CD14-positive monocyte (primary cell): ENCODE measurements around the gene JSRP1. TPM values are rescaled to one million over a fixed set of nuclear protein-coding genes. Genes with fewer than 3 reads are reported as not detected.
A peak's percentile ranks its signal among the peaks of the same experiment; 100 is the strongest.

ENCODE experiments used
- DNase-seq, 3 donors: peaks; one replicate each; pipeline ENCODE4 v3.0.0-alpha.2; 2011 to 2022
- H2AFZ ChIP-seq: 2 replicates; pipeline ENCODE4 v1.6.0; 2012; ENCODE audit warnings: mild to moderate bottlenecking, low read depth, low read length, inconsistent platforms; ENCODE audit not compliant: insufficient read depth, poor library complexity, severe bottlenecking
- H3K27ac ChIP-seq, 2 donors: 1 replicate in 1 of 2; 2 replicates in 1 of 2; pipeline ENCODE4 v1.5.1; 2012 to 2013; ENCODE audit warnings: low read length in 2 of 2, control low read depth in 1 of 2, inconsistent platforms in 1 of 2, low read depth in 1 of 2, mild to moderate bottlenecking in 1 of 2
- H3K27me3 ChIP-seq, 2 donors: one replicate each; pipeline versions ENCODE4 v1.6.0 to v1.6.1; 2011 to 2013; ENCODE audit warnings: low read length in 2 of 2; ENCODE audit not compliant: control insufficient read depth in 2 of 2, insufficient read depth in 2 of 2
- H3K36me3 ChIP-seq, 2 donors: replicated peaks in 1 of 2; 1 replicate in 1 of 2; 2 replicates in 1 of 2; pipeline versions ENCODE4 v1.5.1 to v1.6.1; 2012 to 2013; ENCODE audit warnings: low read length in 2 of 2, control low read depth in 1 of 2, inconsistent platforms in 1 of 2, mild to moderate bottlenecking in 1 of 2; ENCODE audit not compliant: insufficient read depth in 2 of 2, control insufficient read depth in 1 of 2
- H3K4me1 ChIP-seq, 2 donors: 1 replicate in 1 of 2; 2 replicates in 1 of 2; pipeline versions ENCODE4 v1.5.1 to v1.6.1; 2012 to 2013; ENCODE audit warnings: low read length in 2 of 2, control low read depth in 1 of 2, inconsistent platforms in 1 of 2, mild to moderate bottlenecking in 1 of 2, moderate library complexity in 1 of 2; ENCODE audit not compliant: insufficient read depth in 2 of 2, control insufficient read depth in 1 of 2
- H3K4me2 ChIP-seq: replicated peaks from 2 replicates; pipeline ENCODE3; 2012; ENCODE audit warnings: low read length, moderate library complexity, mild to moderate bottlenecking; ENCODE audit not compliant: poor library complexity, severe bottlenecking; ENCODE audit errors: extremely low read depth
- H3K4me3 ChIP-seq, 3 experiments: fragments of 200-600 bp in 1 of 3; sonication (generic) in 1 of 3; replicated peaks in 1 of 3; 1 replicate in 2 of 3; 2 replicates in 1 of 3; pipeline ENCODE4 v1.5.1; 2011 to 2013; ENCODE audit warnings: low read length in 3 of 3, mild to moderate bottlenecking in 3 of 3, control low read depth in 2 of 3, low read depth in 2 of 3, inconsistent platforms in 1 of 3, moderate library complexity in 1 of 3
- H3K79me2 ChIP-seq: 2 replicates; pipeline ENCODE4 v1.6.0; 2012; ENCODE audit warnings: mild to moderate bottlenecking, control low read depth, inconsistent platforms, low read length, moderate library complexity; ENCODE audit not compliant: insufficient read depth
- H3K9ac ChIP-seq: 2 replicates; pipeline ENCODE4 v1.6.0; 2017; ENCODE audit warnings: low read length, mild to moderate bottlenecking; ENCODE audit not compliant: insufficient read depth, poor library complexity, severe bottlenecking
- H3K9me3 ChIP-seq, 2 donors: replicated peaks in 1 of 2; 1 replicate in 1 of 2; 2 replicates in 1 of 2; pipeline versions ENCODE4 v1.5.1 to v1.6.1; 2012 to 2013; ENCODE audit warnings: low read length in 2 of 2, control low read depth in 1 of 2; ENCODE audit not compliant: control insufficient read depth in 1 of 2, insufficient read depth in 1 of 2
- H4K20me1 ChIP-seq: 2 replicates; pipeline ENCODE4 v1.6.0; 2012; ENCODE audit warnings: mild to moderate bottlenecking, low read length, control low read depth, moderate library complexity; ENCODE audit not compliant: insufficient read depth
- H3K27ac Mint-ChIP-seq, 7 donors: one replicate each; pipeline ENCODE4 v1.8.0; 2020; ENCODE audit warnings: mild to moderate bottlenecking in 7 of 7, mixed read lengths in 7 of 7, moderate library complexity in 6 of 7, inconsistent platforms in 2 of 7
- H3K27me3 Mint-ChIP-seq, 3 donors: one replicate each; pipeline ENCODE4 v1.8.0; 2021 to 2022; ENCODE audit warnings: low read depth in 3 of 3, mild to moderate bottlenecking in 3 of 3, mixed read lengths in 3 of 3, moderate library complexity in 3 of 3, inconsistent platforms in 1 of 3
- H3K36me3 Mint-ChIP-seq, 2 donors: one replicate each; pipeline ENCODE4 v1.8.0; 2020; ENCODE audit warnings: mixed read lengths in 2 of 2, inconsistent platforms in 1 of 2, mild to moderate bottlenecking in 1 of 2
- H3K4me1 Mint-ChIP-seq: one replicate; pipeline ENCODE4 v1.8.0; 2020; ENCODE audit warnings: mild to moderate bottlenecking, mixed read lengths
- H3K4me3 Mint-ChIP-seq, 2 donors: one replicate each; pipeline ENCODE4 v1.8.0; 2020; ENCODE audit warnings: mild to moderate bottlenecking in 2 of 2, mixed read lengths in 2 of 2, moderate library complexity in 1 of 2
- H3K9me3 Mint-ChIP-seq, 7 donors: one replicate each; pipeline ENCODE4 v1.8.0; 2020 to 2022; ENCODE audit warnings: mixed read lengths in 7 of 7, mild to moderate bottlenecking in 6 of 7, moderate library complexity in 6 of 7, inconsistent platforms in 2 of 7
- WGBS: methylation state at CpG from one replicate; pipeline ENCODE4 v1.1.5; 2013; ENCODE audit warnings: missing lambda C conversion rate; ENCODE audit not compliant: insufficient coverage; 5-methylcytosine and 5-hydroxymethylcytosine counted together
- intact Hi-C, 2 donors: fragments of 100-400 bp; cut with micrococcal nuclease; formaldehyde crosslinking; loops; one replicate each; pipeline versions ENCODE4 v1.15.0 to v1.15.1; 2023
- polyA plus RNA-seq, 3 donors: library from polyadenylated mRNA; depleted of rRNA in 1 of 3; unstranded in 2 of 3; stranded (reverse) in 1 of 3; fragments of 300-500 nt in 2 of 3; fragments of >200 nt in 1 of 3; fragmentation: Illumina TruSeq in 2 of 3; gene quantifications; 1 replicate in 2 of 3; 2 replicates in 1 of 3; pipeline ENCODE4 v1.2.3, GENCODE V29; 2012 to 2021
- TF ChIP-seq, protein P1 (sequence below): fragments of 200-600 bp; IDR thresholded peaks from one replicate; pipeline ENCODE4 v1.8.0; 2022; ENCODE audit warnings: antibody characterized with exemption, mild to moderate bottlenecking

Gene JSRP1
- polyA plus RNA-seq, 3 donors = 0.38 to 0.50 TPM; not detected in 1

DNA sequence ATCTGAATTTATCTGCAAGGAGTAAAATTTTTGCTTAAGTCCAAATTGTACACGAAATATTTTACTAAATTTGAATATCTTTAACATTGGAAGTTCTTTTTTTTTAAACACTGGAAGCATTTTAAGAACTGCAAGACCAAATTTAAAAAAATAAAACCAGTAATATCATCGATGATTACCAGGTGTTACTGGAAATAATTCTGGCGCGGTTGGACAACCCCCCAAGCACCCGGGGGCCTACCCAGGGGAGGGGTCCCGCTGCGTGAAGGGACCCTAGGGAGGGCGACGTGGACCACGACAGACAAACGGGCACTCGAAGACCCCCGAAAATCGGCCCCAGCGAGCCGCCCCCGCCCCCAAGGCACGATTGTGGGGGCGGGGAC lies 12.6 kb upstream of the JSRP1 start:
- Mint-ChIP-seq H3K27me3 (peaks cover 0 to 2% (median 0%) of the 10 kb centered on the region in 3 donors), H3K27ac (peak overlapping the region in 5 of 7 donors; percentile 32 to 87 (median 76)), H3K36me3 (peaks cover 10 to 22% of the 10 kb centered on the region in 2 donors), H3K4me1 (peaks cover 64% of the 10 kb centered on the region), H3K9me3 (peaks cover 0 to 7% (median 0%) of the 10 kb centered on the region in 7 donors), H3K4me3 (peak overlapping the region; percentile 48 to 98)
- Histone ChIP-seq H3K4me2 (peak overlapping the region; percentile 94), H3K4me3 (peak overlapping the region; percentile 74 to 100 (median 79)), H3K27me3 (no peaks in the 10 kb centered on the region), H4K20me1 (peaks cover 43% of the 10 kb centered on the region), H2AFZ (peak overlapping the region; percentile 74), H3K36me3 (peaks cover 19 to 21% of the 10 kb centered on the region in 2 donors), H3K9me3 (no peaks in the 10 kb centered on the region), H3K27ac (peak overlapping the region in 1 of 2 donors; percentile 70), H3K9ac (peak overlapping the region; percentile 64), H3K4me1 (peaks cover 71 to 79% of the 10 kb centered on the region in 2 donors), H3K79me2 (peaks cover 87% of the 10 kb centered on the region)
- no peak for DNase-seq
- TF ChIP-seq, protein P1, sequence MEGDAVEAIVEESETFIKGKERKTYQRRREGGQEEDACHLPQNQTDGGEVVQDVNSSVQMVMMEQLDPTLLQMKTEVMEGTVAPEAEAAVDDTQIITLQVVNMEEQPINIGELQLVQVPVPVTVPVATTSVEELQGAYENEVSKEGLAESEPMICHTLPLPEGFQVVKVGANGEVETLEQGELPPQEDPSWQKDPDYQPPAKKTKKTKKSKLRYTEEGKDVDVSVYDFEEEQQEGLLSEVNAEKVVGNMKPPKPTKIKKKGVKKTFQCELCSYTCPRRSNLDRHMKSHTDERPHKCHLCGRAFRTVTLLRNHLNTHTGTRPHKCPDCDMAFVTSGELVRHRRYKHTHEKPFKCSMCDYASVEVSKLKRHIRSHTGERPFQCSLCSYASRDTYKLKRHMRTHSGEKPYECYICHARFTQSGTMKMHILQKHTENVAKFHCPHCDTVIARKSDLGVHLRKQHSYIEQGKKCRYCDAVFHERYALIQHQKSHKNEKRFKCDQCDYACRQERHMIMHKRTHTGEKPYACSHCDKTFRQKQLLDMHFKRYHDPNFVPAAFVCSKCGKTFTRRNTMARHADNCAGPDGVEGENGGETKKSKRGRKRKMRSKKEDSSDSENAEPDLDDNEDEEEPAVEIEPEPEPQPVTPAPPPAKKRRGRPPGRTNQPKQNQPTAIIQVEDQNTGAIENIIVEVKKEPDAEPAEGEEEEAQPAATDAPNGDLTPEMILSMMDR = no peak
- WGBS = under 1% methylated on average over 18 of the region's 19 CpGs
- intact Hi-C loops = no loop called here

DNA sequence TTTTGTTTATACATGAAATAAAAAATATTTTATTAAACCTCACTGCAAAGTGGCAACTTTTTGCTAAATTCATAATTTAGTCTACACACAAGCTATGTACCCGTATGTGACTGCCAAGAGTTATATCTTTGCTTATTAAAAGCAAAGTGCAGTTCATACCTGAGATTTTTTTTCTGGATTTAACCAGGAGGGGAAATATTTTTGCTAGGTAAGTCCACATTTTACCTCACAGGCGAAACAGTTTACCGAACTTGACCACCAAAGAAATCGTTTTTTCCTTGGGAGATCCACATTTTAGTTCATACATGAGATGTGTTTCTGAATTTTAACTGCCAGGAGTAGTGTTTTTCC lies 12.2 kb upstream of the JSRP1 start:
- Histone ChIP-seq H2AFZ (peak overlapping the region; percentile 74), H3K36me3 (peaks cover 19 to 21% of the 10 kb centered on the region in 2 donors), H4K20me1 (peaks cover 39% of the 10 kb centered on the region), H3K4me2 (peak overlapping the region; percentile 94), H3K4me1 (peaks cover 71 to 79% of the 10 kb centered on the region in 2 donors), H3K79me2 (peaks cover 83% of the 10 kb centered on the region), H3K4me3 (peak overlapping the region; percentile 74 to 100 (median 79)), H3K27ac (peak overlapping the region in 1 of 2 donors; percentile 70), H3K9ac (peak overlapping the region; percentile 64), H3K9me3 (no peaks in the 10 kb centered on the region), H3K27me3 (no peaks in the 10 kb centered on the region)
- Mint-ChIP-seq H3K4me3 (peak overlapping the region; percentile 48 to 98), H3K9me3 (peaks cover 0 to 7% (median 0%) of the 10 kb centered on the region in 7 donors), H3K36me3 (peaks cover 10 to 21% of the 10 kb centered on the region in 2 donors), H3K4me1 (peaks cover 64% of the 10 kb centered on the region), H3K27me3 (peaks cover 0 to 2% (median 0%) of the 10 kb centered on the region in 3 donors), H3K27ac (peak overlapping the region in 2 of 7 donors; percentile 76 to 87)
- intact Hi-C loops = no loop called here
- 100% methylated on average over 1 of the region's 4 CpGs for WGBS
- DNase-seq = no peak
- TF ChIP-seq, protein P1 = no peak
